SU-DHL-6 (cell line): ENCODE measurements around the gene SPTBN1.

Experiments used
- CTCF ChIP-seq: fragments of 200-600 bp; sonication (generic); IDR thresholded peaks from one replicate; pipeline ENCODE4 v1.5.1; 2017; ENCODE audit warnings: antibody characterized with exemption, mild to moderate bottlenecking, low read length, moderate library complexity; ENCODE audit not compliant: insufficient read depth, poor library complexity, severe bottlenecking
- EZH2phosphoT487 ChIP-seq: fragments of 200-600 bp; sonication (generic), shearing (Covaris generic); conservative IDR thresholded peaks from 2 replicates; pipeline ENCODE4 v1.6.1; 2018; ENCODE audit warnings: mild to moderate bottlenecking, antibody characterized with exemption, low read length, moderate library complexity, mixed read lengths

GRCh38 chr2:54594048-54594447 is 137.9 kb downstream of the SPTBN1 start:
- TF ChIP-seq CTCF (no peak), EZH2phosphoT487 (no peak)
